ENCODE measurements around the gene CLTA. TPM values are rescaled to one million over a fixed set of nuclear protein-coding genes. Genes with fewer than 3 reads are reported as not detected.
"Not testable (repeated sequence)": the region's sequence is repeated elsewhere in the genome, so short reads cannot be mapped to it uniquely, and the experiment has no call there.

The CLTA gene
- total RNA-seq, 3 donors from 2014 or later = 177 to 202 (median 178) TPM

- no peaks in the 10 kb centered on the region for H3K27me3 ChIP-seq
- no peaks in the 10 kb centered on the region for H3K4me1 ChIP-seq
- intact Hi-C loops (cut with DNase I; ENCODE audit: low total_unique reads) = no loop called here
- H3K4me3 ChIP-seq = no peak overlapping the region
- H3K27ac ChIP-seq = no peak overlapping the region
- DNase-seq (ENCODE audit: low spot score in 2 of 2) = no peak
- H3K9me3 ChIP-seq = peaks cover 6 to 8% of the 10 kb centered on the region in 2 donors
- TF ChIP-seq CTCF (IDR thresholded peaks at IDR 0.05) (no peak), POLR2A (IDR thresholded peaks at IDR 0.05) (no peak), POLR2AphosphoS5 (IDR thresholded peaks at IDR 0.05) (no peak)
- H3K36me3 ChIP-seq = peaks cover 9% of the 10 kb centered on the region
Observed at GRCh38 chr9:36221667-36222066, 30.9 kb downstream of the CLTA start.

- no peak overlapping the region for H3K27ac ChIP-seq
- no peak for DNase-seq (ENCODE audit: low spot score in 2 of 2)
- H3K4me1 ChIP-seq = no peaks in the 10 kb centered on the region
- H3K9me3 ChIP-seq = peaks cover 6 to 8% of the 10 kb centered on the region in 2 donors
- TF ChIP-seq POLR2AphosphoS5 (IDR thresholded peaks at IDR 0.05) (no peak), CTCF (IDR thresholded peaks at IDR 0.05) (no peak), POLR2A (IDR thresholded peaks at IDR 0.05) (no peak)
- H3K27me3 ChIP-seq = no peaks in the 10 kb centered on the region
- H3K36me3 ChIP-seq = peaks cover 9% of the 10 kb centered on the region
- H3K4me3 ChIP-seq = no peak overlapping the region
- intact Hi-C loops (cut with DNase I; ENCODE audit: low total_unique reads) = no loop called here
Observed at GRCh38 chr9:36222449-36222848, 31.7 kb downstream of the CLTA start.

DNA sequence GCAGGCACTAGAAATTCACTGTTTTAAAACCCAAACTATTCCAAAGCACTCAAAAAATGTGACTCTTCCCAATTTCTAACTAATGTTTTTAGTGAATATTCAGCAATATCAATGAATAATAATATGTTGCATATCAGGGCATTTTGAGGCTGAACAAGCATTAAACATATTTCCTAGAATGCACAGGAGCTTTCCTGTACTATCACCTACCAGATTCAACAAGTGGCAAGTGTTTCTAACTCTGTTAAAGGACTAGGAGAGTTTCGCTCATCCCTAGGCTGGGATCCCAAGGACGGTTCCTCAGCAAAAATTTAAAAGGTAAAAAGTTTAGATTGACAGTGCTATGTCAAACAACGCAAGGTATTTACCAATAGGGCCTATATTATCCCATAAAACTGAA lies 46.5 kb downstream of the CLTA start:
- DNase-seq (ENCODE audit: low spot score in 2 of 2) = no peak
- TF ChIP-seq POLR2AphosphoS5 (IDR thresholded peaks at IDR 0.05) (no peak), CTCF (IDR thresholded peaks at IDR 0.05) (no peak), POLR2A (IDR thresholded peaks at IDR 0.05) (no peak)
- Histone ChIP-seq H3K9me3 (no peaks in the 10 kb centered on the region), H3K27me3 (no peaks in the 10 kb centered on the region), H3K4me3 (no peak overlapping the region), H3K27ac (no peak overlapping the region), H3K4me1 (no peaks in the 10 kb centered on the region), H3K36me3 (no peaks in the 10 kb centered on the region)
- intact Hi-C loops (cut with DNase I; ENCODE audit: low total_unique reads) = no loop called here

DNA sequence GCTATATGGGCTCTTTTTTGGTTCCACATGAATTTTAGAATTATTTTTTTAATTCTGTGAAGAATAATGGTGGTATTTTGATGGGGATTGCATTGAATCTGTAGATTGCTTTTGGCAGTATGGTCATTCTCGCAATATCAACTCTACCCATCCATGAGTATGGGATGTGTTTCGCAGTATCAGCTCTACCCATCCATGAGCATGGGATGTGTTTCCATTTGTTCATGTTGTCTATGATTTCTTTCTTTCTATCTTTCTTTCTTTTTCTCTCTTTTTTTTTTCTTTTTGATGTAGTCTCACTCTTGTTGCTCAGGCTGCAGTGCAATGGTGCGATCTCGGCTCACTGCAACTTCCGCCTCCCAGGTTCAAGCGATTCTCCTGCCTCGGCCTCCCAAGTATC lies 48.5 kb downstream of the CLTA start:
- H3K4me1 ChIP-seq; intact Hi-C loops (cut with DNase I; ENCODE audit: low total_unique reads); DNase-seq (ENCODE audit: low spot score in 2 of 2); H3K36me3 ChIP-seq; H3K9me3 ChIP-seq; H3K27ac ChIP-seq; H3K4me3 ChIP-seq; H3K27me3 ChIP-seq: not testable (repeated sequence)

DNA sequence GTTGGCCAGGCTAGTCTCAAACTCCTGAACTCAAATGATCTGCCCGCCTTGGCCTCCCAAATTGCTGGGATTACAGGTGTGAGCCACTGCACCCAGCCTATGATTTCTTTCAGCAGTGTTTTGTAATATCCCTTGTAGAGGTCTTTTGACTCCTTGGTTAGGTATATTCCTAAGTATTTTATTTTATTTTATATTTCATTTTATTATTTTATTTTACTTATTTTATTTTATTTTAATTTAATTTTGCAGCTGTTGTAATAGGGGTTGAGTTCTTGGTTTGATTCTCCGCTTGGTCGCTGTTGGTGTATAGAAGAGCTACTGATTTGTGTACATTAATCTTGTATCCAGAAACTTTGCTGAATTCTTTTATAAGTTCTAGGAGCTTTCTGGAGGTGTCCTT lies 49.0 kb downstream of the CLTA start:
- H3K9me3 ChIP-seq; H3K27ac ChIP-seq; DNase-seq (ENCODE audit: low spot score in 2 of 2); H3K36me3 ChIP-seq; H3K27me3 ChIP-seq; intact Hi-C loops (cut with DNase I; ENCODE audit: low total_unique reads); H3K4me1 ChIP-seq; H3K4me3 ChIP-seq: not testable (repeated sequence)

DNA sequence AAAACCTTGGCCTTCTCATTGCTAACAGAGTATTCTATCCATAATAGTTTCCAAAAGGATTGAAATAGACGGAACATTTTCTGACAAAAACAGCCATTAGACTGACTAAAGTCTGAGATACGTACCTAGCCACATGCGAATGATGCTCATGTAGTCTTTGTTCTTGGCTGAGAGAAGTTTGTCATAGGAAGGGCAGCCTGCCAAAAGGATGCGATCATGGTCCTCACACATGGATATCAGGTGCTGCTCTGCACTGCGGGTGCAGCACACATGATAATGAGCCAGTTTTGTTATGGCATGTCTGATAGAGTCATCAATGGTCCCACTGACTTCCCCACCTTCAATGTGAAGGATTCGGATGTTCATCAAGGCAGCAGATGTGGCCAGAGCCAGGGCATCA lies 55.2 kb downstream of the CLTA start:
- intact Hi-C loops (cut with DNase I; ENCODE audit: low total_unique reads) = no loop called here
- TF ChIP-seq POLR2A (IDR thresholded peaks at IDR 0.05) (no peak), CTCF (IDR thresholded peaks at IDR 0.05) (no peak), POLR2AphosphoS5 (IDR thresholded peaks at IDR 0.05) (no peak)
- Histone ChIP-seq H3K4me1 (no peaks in the 10 kb centered on the region), H3K27me3 (no peaks in the 10 kb centered on the region), H3K9me3 (no peaks in the 10 kb centered on the region), H3K27ac (no peak overlapping the region), H3K36me3 (no peaks in the 10 kb centered on the region), H3K4me3 (no peak overlapping the region)
- DNase-seq (ENCODE audit: low spot score in 2 of 2) = no peak

Data from breast epithelium (tissue), 4 donors.